ENCODE measurements around the gene LPGAT1. TPM values are rescaled to one million over a fixed set of nuclear protein-coding genes. Genes with fewer than 3 reads are reported as not detected.

The LPGAT1 gene
- total and polyA plus RNA-seq, 2 of the 13 experiments (the other 11 are each of a cell fraction or from before 2014, with no cell fraction given) = 12.1 to 48.3 TPM

DNA sequence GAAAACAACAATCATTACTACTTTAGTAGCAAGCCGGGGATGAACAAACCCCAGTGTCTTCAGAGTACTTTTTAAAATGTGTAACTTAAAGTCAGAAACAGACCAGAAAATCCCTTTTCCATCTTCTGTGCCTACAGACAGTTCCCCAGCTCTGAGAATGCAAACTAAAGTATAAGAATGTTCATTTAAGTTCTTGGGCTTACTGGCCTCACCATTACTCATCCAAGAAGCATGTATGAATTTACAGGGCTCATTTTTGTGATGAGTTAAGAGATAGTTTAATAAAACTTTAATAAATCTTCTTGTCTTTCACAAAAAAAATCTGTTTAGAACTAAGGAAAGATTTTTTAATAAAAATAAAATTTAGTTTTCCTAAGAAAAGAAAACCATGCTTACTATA lies 4.6 kb downstream of the LPGAT1 start (continued):
- TF ChIP-seq, protein P1, sequence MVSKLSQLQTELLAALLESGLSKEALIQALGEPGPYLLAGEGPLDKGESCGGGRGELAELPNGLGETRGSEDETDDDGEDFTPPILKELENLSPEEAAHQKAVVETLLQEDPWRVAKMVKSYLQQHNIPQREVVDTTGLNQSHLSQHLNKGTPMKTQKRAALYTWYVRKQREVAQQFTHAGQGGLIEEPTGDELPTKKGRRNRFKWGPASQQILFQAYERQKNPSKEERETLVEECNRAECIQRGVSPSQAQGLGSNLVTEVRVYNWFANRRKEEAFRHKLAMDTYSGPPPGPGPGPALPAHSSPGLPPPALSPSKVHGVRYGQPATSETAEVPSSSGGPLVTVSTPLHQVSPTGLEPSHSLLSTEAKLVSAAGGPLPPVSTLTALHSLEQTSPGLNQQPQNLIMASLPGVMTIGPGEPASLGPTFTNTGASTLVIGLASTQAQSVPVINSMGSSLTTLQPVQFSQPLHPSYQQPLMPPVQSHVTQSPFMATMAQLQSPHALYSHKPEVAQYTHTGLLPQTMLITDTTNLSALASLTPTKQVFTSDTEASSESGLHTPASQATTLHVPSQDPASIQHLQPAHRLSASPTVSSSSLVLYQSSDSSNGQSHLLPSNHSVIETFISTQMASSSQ (IDR thresholded peaks at IDR 0.05; ENCODE audit: low read depth) = no peak
- TF ChIP-seq, protein P1 (CRISPR knock-in tag; IDR thresholded peaks at IDR 0.05; ENCODE audit: borderline replicate concordance) = no peak
- TF ChIP-seq EHMT2 (IDR thresholded peaks at IDR 0.05; ENCODE audit: borderline replicate concordance, low read depth, low read length) (no peak), GATAD1 (CRISPR knock-in tag; IDR thresholded peaks at IDR 0.05) (no peak), ZNF552 (CRISPR knock-in tag; IDR thresholded peaks at IDR 0.05; ENCODE audit: borderline replicate concordance) (no peak)
- TF ChIP-seq, protein P2, sequence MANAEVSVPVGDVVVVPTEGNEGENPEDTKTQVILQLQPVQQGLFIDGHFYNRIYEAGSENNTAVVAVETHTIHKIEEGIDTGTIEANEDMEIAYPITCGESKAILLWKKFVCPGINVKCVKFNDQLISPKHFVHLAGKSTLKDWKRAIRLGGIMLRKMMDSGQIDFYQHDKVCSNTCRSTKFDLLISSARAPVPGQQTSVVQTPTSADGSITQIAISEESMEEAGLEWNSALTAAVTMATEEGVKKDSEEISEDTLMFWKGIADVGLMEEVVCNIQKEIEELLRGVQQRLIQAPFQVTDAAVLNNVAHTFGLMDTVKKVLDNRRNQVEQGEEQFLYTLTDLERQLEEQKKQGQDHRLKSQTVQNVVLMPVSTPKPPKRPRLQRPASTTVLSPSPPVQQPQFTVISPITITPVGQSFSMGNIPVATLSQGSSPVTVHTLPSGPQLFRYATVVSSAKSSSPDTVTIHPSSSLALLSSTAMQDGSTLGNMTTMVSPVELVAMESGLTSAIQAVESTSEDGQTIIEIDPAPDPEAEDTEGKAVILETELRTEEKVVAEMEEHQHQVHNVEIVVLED (CRISPR knock-in tag; IDR thresholded peaks at IDR 0.05; ENCODE audit: borderline replicate concordance) = no peak

Data from HepG2 (cell line).